ENCODE data around the gene SIN3A.

DNA sequence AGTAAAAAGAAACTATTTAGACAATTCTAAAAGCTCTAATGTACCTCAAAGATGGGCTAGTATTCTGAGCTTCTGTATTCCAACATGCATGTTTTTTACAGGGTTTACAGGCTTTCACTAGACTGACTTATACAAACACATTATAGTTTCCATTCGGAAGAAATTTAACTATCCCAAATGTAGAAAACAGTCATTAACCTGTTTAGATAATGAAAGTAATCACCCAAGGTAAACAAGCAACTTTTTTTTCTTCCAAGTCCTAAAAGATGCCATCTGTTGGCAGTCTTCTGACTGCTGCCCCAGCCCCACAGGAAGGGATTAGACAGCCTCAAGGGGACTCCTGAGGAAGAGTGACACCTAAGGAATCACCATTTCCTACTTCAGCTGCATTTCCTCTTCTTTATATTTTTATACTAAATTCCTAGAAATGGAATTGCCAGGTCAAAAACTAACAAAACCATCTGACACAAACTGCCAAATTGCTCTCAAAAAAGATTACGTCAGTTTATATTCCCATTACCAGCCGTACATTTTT is 25.5 kb downstream of the SIN3A start:
- TF ChIP-seq POLR2A (IDR thresholded peaks at IDR 0.05) (no peak), EP300 (IDR thresholded peaks at IDR 0.05) (no peak), POLR2AphosphoS5 (IDR thresholded peaks at IDR 0.05) (no peak)
- TF ChIP-seq, protein P1, sequence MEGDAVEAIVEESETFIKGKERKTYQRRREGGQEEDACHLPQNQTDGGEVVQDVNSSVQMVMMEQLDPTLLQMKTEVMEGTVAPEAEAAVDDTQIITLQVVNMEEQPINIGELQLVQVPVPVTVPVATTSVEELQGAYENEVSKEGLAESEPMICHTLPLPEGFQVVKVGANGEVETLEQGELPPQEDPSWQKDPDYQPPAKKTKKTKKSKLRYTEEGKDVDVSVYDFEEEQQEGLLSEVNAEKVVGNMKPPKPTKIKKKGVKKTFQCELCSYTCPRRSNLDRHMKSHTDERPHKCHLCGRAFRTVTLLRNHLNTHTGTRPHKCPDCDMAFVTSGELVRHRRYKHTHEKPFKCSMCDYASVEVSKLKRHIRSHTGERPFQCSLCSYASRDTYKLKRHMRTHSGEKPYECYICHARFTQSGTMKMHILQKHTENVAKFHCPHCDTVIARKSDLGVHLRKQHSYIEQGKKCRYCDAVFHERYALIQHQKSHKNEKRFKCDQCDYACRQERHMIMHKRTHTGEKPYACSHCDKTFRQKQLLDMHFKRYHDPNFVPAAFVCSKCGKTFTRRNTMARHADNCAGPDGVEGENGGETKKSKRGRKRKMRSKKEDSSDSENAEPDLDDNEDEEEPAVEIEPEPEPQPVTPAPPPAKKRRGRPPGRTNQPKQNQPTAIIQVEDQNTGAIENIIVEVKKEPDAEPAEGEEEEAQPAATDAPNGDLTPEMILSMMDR (IDR thresholded peaks at IDR 0.05) = no peak

All from stomach (tissue), 4 donors.